ENCODE results near the gene PSMD11.
"Not testable (repeated sequence)": the region's sequence is repeated elsewhere in the genome, so short reads cannot be mapped to it uniquely, and the experiment has no call there.

The PSMD11 gene

GRCh38 chr17:32515677-32516383 lies 71.5 kb downstream of the PSMD11 start:
- DNase-seq, result no peak

GRCh38 chr17:32516450-32516849 lies 72.1 kb downstream of the PSMD11 start:
- DNase-seq, result no peak

- no peak for DNase-seq
These were observed 72.8 kb downstream of the PSMD11 start for GRCh38 chr17:32516940-32517701.

- peak; percentile 15 for DNase-seq
These were observed 73.7 kb downstream of the PSMD11 start for GRCh38 chr17:32517982-32518381.

- DNase-seq, result no peak
These were observed 74.4 kb downstream of the PSMD11 start for GRCh38 chr17:32518646-32519227.

GRCh38 chr17:32519228-32520103 lies 75.2 kb downstream of the PSMD11 start:
- peak; percentile 95 for DNase-seq

GRCh38 chr17:32520104-32520701 lies 75.9 kb downstream of the PSMD11 start:
- peak; percentile 88 for DNase-seq

- peak; percentile 9 for DNase-seq
These were observed 76.6 kb downstream of the PSMD11 start for GRCh38 chr17:32520737-32521404.

GRCh38 chr17:32523017-32523680 lies 78.8 kb downstream of the PSMD11 start:
- DNase-seq, result no peak

GRCh38 chr17:32523827-32524552 lies 79.7 kb downstream of the PSMD11 start:
- DNase-seq, result no peak

GRCh38 chr17:32524553-32524880 lies 80.2 kb downstream of the PSMD11 start:
- DNase-seq, result not testable (repeated sequence)

- DNase-seq, result no peak
These were observed 80.8 kb downstream of the PSMD11 start for GRCh38 chr17:32525122-32525521.

- no peak for DNase-seq
These were observed 82.8 kb downstream of the PSMD11 start for GRCh38 chr17:32527146-32527545.

GRCh38 chr17:32528825-32529224 lies 84.5 kb downstream of the PSMD11 start:
- no peak for DNase-seq

GRCh38 chr17:32529604-32530003 lies 85.3 kb downstream of the PSMD11 start:
- peak; percentile 59 for DNase-seq
